ENCODE data around the gene CRYBB1.

DNA sequence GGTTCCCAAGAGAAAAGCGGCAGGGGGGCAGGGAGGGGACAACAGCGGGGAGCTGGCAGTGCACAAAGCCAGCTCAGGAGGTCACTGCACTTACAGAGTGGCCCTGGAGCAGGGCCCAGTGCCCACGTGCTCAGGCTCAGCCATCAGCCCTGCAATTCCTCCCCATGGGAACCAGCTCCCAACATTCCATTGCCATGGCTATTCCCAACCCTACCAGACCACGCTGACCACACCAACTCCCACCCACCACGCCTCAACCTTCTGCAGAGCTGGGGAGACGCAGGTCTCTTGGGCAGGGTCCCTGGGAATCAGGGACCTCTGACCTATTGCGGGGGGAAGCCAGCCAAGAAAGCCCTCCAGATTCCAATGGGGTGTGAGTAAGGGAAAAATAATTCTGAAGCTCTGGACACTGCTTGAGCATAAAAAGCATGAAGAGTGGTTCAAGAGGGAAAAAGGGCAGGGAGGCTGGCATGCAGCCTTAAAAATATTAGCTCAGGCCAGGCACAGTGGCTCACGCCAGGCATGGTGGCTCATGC lies 67.3 kb downstream of the CRYBB1 start:
- no peak for TF ChIP-seq CTCF (IDR thresholded peaks at IDR 0.05)
- no peak for TF ChIP-seq POLR2A (IDR thresholded peaks at IDR 0.05)
